GM19467 (cell line): ENCODE data around the gene SNPH.

Experiments used
- ATAC-seq: cut with Tn5 transposase; IDR thresholded peaks from one replicate; pipeline ENCODE4 v1.9.1; 2021; ENCODE audit warnings: mild to moderate bottlenecking, moderate library complexity; ENCODE audit not compliant: unreplicated experiment

The SNPH gene

GRCh38 chr20:1305712-1306111 lies 39.6 kb downstream of the SNPH start:
- ATAC-seq, result no peak

GRCh38 chr20:1306316-1307135 lies 40.4 kb downstream of the SNPH start:
- no peak for ATAC-seq

- no peak for ATAC-seq
Observed at GRCh38 chr20:1307171-1307570, 41.1 kb downstream of the SNPH start.

- no peak for ATAC-seq
Observed at GRCh38 chr20:1307571-1307971, 41.5 kb downstream of the SNPH start.

GRCh38 chr20:1308067-1308701 lies 42.1 kb downstream of the SNPH start:
- ATAC-seq, result no peak

GRCh38 chr20:1308702-1309095 lies 42.6 kb downstream of the SNPH start:
- no peak for ATAC-seq

GRCh38 chr20:1309439-1309847 lies 43.3 kb downstream of the SNPH start:
- no peak for ATAC-seq

GRCh38 chr20:1310071-1310470 lies 44.0 kb downstream of the SNPH start:
- no peak for ATAC-seq

- ATAC-seq, result no peak
Observed at GRCh38 chr20:1310506-1311190, 44.6 kb downstream of the SNPH start.

GRCh38 chr20:1312308-1312707 lies 46.2 kb downstream of the SNPH start:
- no peak for ATAC-seq

- ATAC-seq, result no peak
Observed at GRCh38 chr20:1312904-1313235, 46.8 kb downstream of the SNPH start.

GRCh38 chr20:1313236-1313964 lies 47.3 kb downstream of the SNPH start:
- no peak for ATAC-seq

GRCh38 chr20:1315804-1316203 lies 49.7 kb downstream of the SNPH start:
- ATAC-seq, result no peak

GRCh38 chr20:1317545-1318255 lies 51.6 kb downstream of the SNPH start:
- no peak for ATAC-seq

GRCh38 chr20:1319051-1319450 lies 53.0 kb downstream of the SNPH start:
- no peak for ATAC-seq

- ATAC-seq, result no peak
Observed at GRCh38 chr20:1319462-1319861, 53.4 kb downstream of the SNPH start.

GRCh38 chr20:1320016-1320415 lies 53.9 kb downstream of the SNPH start:
- ATAC-seq, result no peak

GRCh38 chr20:1320902-1321653 lies 55.0 kb downstream of the SNPH start:
- no peak for ATAC-seq

- ATAC-seq, result no peak
Observed at GRCh38 chr20:1321654-1321939, 55.5 kb downstream of the SNPH start.

- ATAC-seq, result no peak
Observed at GRCh38 chr20:1322511-1323245, 56.6 kb downstream of the SNPH start.
